Erythroblast (primary cell): ENCODE measurements around the gene DPP9.
"Not testable (repeated sequence)": the region's sequence is repeated elsewhere in the genome, so short reads cannot be mapped to it uniquely, and the experiment has no call there.

Experiments
- DNase-seq, 2 experiments: peaks; one replicate each; lab custom pipeline; 2025; lab: John Stamatoyannopoulos, UW
- GATA1 ChIP-seq: IDR thresholded peaks from 2 replicates; pipeline ENCODE4 v1.6.1; 2011; ENCODE audit warnings: low read depth, mild to moderate bottlenecking, control low read depth, low read length, moderate library complexity
- POLR2A ChIP-seq: IDR thresholded peaks from 2 replicates; pipeline ENCODE4 v1.6.1; 2011; ENCODE audit warnings: mild to moderate bottlenecking, low read length

The DPP9 gene

DNA sequence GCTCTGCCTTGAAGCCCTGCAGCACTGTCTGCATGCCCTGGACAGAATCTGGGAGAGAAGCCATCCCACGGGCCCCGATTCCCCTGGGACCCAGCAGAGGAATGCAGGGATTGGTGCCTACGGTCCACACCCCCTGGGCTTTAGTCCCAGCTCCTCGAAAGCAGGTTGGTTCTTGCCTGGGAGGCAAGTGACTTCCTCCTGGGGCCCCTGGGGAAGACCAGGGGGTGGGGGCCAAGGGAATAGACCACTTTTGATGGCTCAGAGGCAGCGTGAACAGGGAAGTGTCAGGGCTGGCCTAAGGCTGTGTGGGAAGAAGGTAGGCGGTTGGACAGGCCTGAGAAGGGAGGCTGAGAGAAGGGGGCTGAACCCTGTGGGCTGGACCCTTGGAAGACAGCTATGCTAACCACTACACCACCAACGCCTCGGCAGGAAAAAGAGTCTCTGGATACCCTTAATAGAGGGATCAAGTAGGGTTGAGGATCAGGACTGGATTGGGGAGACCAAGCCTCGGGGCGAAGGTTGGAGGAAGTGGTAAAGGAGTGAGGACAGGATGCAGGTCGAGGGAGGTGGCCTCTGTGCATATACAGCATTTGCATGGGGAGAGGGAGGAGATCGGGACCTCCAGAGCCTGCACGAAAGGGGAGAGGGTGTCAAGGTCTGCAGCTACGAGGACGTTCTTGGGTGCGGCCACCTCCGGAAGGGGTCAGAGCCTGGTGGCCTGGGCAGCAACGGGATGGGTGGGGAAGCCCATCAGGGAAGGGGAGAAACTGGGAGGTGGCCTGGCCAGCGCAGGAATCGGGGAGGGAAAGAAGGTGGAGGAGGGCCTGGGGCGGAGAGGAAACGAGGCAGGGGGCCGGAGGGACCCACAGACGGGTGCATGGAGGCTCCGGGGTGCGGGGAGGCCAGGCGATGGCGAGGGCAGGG lies 709 bp downstream of the DPP9 start:
- TF ChIP-seq GATA1 (no peak), POLR2A (no peak)
- DNase-seq, result peak; percentile 50 to 57

DNA sequence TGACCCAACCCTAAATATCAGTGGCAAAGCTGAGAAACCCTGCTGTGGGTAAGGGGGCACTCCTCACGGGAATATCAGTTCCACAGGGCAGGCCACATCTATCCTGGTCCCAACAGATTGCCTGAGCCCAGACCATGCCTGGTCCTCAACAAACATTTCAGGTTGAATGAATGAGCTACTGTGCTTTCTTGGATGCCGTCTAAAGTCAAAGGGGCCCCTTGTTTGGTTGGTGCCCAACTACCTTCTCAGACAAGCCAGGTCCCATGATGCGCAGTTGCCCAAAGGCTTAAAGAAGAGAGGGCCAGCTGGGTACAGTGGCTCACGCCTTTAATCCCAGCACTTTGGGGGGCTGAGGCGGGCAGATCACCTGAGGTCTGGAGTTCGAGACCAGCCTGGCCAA lies 2.4 kb downstream of the DPP9 start:
- TF ChIP-seq GATA1, result no peak
- TF ChIP-seq POLR2A, result no peak
- no peak for DNase-seq

DNA sequence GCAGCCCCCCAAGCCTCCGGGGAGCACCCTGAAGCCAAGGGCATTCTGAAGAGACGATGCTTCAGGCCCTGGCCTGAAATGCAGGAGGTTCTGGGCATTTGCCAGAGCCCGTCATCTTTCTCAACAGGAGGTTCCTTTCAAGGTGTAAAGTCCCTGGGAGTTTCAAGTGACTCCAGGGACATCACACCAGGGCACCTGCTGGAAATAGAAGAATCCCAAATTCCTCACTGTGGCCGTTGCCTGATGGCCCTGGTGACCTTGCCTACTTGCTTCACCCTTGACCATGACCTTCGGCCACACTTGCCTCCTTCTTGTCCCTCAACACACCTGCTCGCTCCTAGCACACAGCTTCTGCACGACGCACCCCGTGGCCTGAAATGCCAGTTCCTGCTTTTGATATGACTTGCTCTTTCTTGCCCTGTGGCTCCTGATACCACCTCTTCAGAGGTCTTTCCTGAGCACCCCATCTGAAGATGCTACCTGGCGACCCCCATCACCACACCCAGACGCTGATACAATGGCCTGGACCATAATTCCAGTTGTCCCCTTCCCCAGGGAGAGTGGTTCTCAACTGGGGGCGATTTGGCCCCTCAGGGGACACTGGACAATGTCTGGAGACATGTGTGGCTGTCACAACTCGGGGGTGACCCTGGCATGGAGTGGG lies 3.5 kb downstream of the DPP9 start:
- TF ChIP-seq POLR2A (no peak), GATA1 (no peak)
- no peak for DNase-seq

DNA sequence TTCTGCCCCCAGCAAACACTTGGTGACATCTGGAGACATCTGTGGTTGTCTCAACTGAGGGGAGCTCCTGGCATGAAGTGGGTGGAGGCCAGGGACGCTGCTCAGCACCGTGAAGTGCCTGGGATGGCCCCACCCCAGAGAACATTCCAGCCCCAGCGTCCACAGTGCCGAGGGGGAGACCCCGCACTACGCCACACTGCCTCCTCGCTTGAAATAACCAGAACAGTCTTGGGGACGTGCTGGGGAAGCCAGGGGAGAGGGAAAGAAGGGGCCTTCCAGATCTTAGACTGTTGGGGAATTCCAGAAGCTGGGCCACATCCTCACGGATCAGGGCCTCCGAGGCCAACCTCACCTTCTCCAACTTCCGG lies 4.2 kb downstream of the DPP9 start:
- TF ChIP-seq GATA1 (no peak), POLR2A (no peak)
- DNase-seq, result no peak

DNA sequence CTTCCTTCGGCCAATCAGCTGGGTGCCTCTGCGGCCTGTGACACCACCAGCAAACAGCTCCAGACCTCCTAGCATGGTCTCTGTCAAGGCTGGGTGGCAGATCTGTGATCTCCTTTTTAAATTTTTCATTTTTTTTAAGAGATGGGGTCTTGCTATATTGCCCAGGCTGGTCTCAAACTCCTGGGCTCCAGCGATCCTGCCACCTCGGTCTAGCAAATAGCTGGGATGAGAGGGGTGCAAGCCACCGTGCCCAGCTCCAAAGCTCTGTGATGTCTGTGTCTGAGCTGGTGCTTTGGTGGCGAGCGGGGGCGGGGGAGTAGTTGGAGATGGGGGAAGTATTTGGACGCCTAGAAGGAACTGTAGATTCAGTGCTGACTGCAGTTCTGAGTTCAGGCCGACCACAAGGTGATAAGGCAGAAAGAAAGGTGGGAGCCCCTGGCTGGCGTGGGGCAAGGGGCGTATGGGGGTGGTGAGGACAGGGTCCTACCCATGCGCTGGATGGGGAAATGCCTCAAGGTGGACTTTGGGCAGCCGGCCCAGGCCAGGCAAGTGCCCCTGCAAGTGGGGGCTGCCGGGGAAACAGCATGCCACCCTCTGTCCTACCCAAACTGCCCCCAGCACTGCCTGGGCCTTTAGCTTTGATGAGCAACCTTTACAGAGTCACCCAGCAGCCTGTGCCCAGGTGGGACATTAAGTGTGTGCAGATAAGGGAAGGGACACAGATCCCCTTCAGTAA lies 5.5 kb downstream of the DPP9 start:
- no peak for DNase-seq
- no peak for TF ChIP-seq GATA1
- TF ChIP-seq POLR2A, result no peak

DNA sequence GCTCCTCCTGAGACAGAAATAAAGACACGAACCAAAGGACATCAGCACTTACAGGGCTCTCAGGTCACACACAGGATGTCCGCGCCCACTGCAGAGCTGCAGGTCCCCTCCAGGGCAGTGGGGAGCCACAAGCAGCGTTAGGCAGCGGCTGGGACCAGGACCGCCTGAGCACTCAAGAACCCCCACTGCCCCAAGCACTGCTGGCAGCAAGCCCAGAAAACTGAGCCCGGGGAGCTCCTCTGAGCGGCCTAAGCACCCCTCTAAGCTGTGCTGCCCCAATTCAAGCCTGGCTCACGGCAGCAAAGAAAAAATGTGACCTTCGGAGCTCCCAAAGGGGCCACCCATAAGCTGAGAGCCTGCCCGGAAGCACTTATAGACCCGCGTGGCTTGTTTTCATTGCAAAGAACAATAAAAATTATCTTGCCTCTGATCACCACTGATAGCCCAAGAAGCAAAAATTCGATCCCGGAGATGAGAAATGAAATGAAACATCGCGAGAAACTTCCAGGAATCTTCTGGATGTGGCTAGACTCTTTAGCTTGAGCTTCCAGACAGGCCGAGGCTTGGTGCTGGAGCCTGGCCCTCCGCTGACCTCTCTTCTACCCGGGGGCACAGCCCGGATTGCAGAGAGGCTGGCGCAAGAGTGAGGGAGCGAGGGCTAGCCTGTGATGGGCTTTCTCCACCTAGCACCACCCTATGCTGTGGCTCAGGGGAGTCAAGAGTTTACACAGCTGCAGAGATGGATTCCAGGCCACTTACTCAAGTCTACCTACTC lies 6.3 kb downstream of the DPP9 start:
- TF ChIP-seq POLR2A (no peak), GATA1 (no peak)
- DNase-seq, result no peak

DNA sequence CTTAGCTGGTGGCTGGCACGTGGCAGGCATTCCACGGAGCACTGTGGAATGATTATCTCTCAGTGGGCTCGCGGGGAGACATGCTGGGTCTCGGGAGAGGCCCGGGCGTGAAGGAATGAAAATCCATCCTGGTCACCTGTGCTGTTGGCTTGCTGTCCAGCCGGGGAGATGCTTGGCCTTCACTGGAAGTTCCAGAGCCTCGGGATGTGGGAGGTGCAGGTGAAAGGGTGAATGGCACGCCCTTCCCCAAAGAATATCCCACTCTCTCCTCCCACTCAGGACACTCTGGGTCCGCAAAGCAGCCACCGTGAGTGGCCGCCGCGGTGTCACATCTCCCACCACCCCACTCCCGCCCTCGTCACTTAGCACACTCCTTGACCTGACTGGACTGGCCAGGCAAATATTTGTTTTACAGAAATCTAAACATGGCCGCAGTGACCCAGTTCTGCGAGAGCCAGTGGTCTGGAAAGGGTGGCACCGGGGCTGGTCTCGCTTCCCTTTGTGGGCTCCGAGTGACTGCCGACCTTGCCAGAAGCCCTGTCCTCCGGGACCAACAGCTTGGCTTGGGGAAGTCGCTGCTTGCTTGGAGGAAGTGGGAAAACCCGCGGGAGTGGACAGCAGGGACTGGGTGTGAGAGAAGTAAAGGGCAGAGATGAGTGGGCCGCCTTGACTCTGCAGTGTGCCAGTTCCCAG lies 8.0 kb downstream of the DPP9 start:
- TF ChIP-seq POLR2A (no peak), GATA1 (no peak)
- DNase-seq, result no peak

DNA sequence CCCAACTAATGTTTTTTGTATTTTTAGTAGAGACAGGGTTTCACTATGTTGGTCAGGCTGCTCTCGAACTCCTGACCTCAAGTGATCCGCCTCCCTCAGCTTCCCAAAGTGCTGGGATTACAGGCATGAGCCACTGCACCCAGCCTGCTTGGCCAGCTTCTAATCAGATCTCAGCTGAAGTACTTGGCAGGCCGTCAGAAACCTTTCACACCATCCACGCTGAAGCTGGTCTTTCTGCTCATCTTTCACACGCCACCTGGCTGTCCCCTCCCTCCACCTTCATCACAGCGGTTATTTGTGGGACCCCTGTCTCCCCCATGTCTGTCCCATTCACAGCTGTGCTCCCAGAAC lies 8.5 kb downstream of the DPP9 start:
- not testable (repeated sequence) for DNase-seq

DNA sequence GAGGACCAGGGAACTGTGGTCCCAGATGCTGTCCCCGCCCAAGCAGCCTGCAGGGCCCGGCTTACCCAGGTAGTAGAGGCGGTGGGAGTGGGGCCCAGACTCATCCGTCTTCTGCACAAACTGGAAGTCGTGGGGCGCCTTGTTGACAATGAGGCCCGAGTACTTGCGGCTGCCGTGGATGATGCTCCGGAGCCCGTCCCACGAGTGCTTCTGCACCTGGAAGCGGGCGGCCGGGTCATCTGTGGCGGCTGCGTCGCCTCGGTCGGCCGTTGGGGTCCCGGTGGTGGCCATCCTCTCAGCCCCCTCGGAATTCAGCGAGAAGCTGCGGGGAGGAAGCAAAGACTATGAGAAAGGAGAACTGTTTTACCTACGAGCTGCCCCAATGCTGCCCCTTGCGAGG lies 9.6 kb downstream of the DPP9 start:
- TF ChIP-seq GATA1, result no peak
- TF ChIP-seq POLR2A, result no peak
- no peak for DNase-seq

DNA sequence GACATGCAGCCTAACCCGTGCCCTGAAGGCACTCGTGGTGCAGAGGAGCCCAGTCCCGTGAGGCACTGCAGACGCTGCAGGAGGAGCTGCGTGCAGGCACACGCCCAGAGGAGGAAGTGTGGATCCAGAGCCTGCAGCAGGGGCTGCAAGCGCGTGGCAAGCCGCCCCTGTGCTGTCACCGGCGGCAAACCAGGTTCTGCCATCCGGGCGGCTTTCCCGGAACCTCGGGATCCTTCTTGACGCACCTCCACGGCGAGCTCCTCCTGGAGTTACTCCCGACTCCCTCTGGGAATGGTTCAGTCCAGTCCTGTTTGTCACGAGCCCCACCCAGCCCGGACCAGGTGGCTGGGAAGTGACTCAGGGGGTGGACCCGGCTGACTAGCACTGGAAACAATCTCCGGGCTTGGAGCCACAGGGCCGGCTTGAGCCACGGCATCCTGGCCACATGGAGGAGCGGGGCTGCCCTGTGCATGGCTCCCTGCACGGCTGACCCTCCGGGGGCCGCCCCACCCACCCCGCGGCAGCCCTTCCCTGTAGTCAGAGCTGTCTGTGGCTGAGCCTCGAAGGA lies 10.2 kb downstream of the DPP9 start:
- TF ChIP-seq GATA1 (no peak), POLR2A (no peak)
- DNase-seq, result no peak

DNA sequence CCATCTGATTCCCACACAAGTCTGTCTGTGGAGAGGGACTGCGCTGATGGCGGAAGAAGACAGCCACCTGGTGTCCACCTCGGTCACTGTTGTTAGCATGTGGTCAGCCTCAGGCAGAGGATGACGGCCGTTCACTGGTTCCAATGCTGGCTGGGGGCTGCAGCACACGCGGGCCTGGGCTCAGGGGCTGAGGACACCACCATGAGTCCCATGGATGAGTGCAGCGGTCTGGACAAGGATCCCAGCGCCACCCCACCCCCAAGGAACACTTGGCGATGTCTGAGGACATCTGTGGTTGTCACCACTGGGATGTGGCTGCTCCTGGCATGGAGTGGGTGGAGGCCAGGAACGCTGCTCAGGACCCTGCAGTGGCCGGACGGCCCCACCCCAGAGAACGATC lies 10.9 kb downstream of the DPP9 start:
- no peak for DNase-seq
- TF ChIP-seq POLR2A, result no peak
- no peak for TF ChIP-seq GATA1

DNA sequence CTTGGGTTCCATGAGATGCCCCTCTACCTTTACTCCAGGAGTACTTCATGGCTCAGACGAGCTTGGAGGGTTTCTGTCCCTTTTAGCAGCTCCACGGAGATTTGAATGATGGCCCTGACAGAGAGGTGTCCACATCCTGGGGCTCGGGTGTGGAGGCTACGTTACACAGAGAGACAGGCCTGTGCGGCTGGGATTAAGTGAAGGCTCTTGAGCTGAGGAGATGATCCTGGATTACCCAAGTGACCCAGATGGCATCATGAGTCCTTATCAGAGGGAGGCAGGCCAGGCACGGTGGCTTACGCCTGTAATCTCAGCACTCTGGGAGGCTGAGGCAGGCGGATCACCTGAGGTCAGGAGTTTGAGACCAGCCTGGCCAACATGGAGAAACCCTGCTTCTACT lies 12.4 kb downstream of the DPP9 start:
- peak in 1 of 2 experiments; percentile 35 for DNase-seq
- TF ChIP-seq GATA1 (no peak), POLR2A (no peak)

DNA sequence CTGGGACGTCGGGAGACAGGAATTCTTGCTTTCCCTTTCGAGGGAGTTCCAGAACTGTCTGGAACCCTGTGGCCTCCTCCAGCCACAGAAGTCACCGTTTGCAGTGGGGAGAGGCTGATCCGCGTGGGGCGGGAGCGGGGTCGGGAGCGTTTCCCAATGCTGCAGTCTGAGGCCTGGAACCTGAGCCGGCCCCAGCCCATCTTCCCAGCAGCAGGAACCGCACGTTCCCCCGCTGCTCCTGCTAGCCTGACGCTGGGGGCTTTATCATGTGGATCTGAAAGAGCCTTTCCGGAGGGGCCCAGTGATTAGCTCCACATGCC lies 13.4 kb downstream of the DPP9 start:
- no peak for DNase-seq

More for the DNA sequence above, 13.4 kb downstream of the DPP9 start:
- TF ChIP-seq POLR2A, result no peak
- TF ChIP-seq GATA1, result no peak
